ENCODE data around the gene CYTH4.

GRCh38 chr22:37300551-37301017 lies 18.3 kb downstream of the CYTH4 start:
- no peak for TF ChIP-seq POLR2A (IDR thresholded peaks at IDR 0.05)
- TF ChIP-seq CTCF (IDR thresholded peaks at IDR 0.05) = no peak
